ENCODE measurements around the gene GAD1. TPM values are rescaled to one million over a fixed set of nuclear protein-coding genes. Genes with fewer than 3 reads are reported as not detected.

The GAD1 gene
- polyA plus RNA-seq, 1 donor from 2014 or later = 56.3 TPM

- Histone ChIP-seq H3F3A (ENCODE audit: insufficient read depth, low read length, poor library complexity, severe bottlenecking) (no peaks in the 10 kb centered on the region), H3K4me2 (ENCODE audit: low read length) (no peak overlapping the region), H3K36me3 (ENCODE audit: insufficient read depth, low read length) (no peaks in the 10 kb centered on the region), H3K9ac (ENCODE audit: low read length) (no peak overlapping the region), H3K79me2 (replicated peaks; ENCODE audit: insufficient read depth, low read length) (no peaks in the 10 kb centered on the region), H4K20me1 (ENCODE audit: insufficient read depth) (no peaks in the 10 kb centered on the region), H2AFZ (ENCODE audit: low read depth, low read length) (no peak overlapping the region), H3K27me3 (ENCODE audit: insufficient read depth, low read depth, low read length) (no peaks in the 10 kb centered on the region), H3K9me3 (ENCODE audit: low read length) (no peaks in the 10 kb centered on the region), H3K4me3 (ENCODE audit: low read length) (no peak overlapping the region), H3K9me2 (ENCODE audit: insufficient read depth, low read length) (no peaks in the 10 kb centered on the region), H3K27ac (ENCODE audit: low read length) (no peak overlapping the region)
- TF ChIP-seq POLR2AphosphoS5 (IDR thresholded peaks at IDR 0.05) = no peak
- TF ChIP-seq SMC3 (conservative IDR thresholded peaks at IDR 0.05; ENCODE audit: poor library complexity) = no peak
- no peak for TF ChIP-seq REST (IDR thresholded peaks at IDR 0.05; ENCODE audit: borderline replicate concordance)
- no peak for TF ChIP-seq TAF1 (IDR thresholded peaks at IDR 0.05; ENCODE audit: low read depth)
- TF ChIP-seq MXI1 (conservative IDR thresholded peaks at IDR 0.05; ENCODE audit: poor library complexity, severe bottlenecking) = no peak
- no peak for TF ChIP-seq EZH2 (IDR thresholded peaks at IDR 0.05; ENCODE audit: borderline replicate concordance, insufficient read depth, low read length, poor library complexity, severe bottlenecking)
- TF ChIP-seq CTCF (IDR thresholded peaks at IDR 0.05; ENCODE audit: poor library complexity, severe bottlenecking) = no peak
- no peak for TF ChIP-seq RAD21 (conservative IDR thresholded peaks at IDR 0.05)
- no peak for TF ChIP-seq EP300 (conservative IDR thresholded peaks at IDR 0.05; ENCODE audit: poor library complexity, severe bottlenecking)
Observed at GRCh38 chr2:170846314-170846713, 29.6 kb downstream of the GAD1 start.

GRCh38 chr2:170847716-170848115 is 31.0 kb downstream of the GAD1 start:
- Histone ChIP-seq H3K9me3 (ENCODE audit: low read length) (no peaks in the 10 kb centered on the region), H3K9ac (ENCODE audit: low read length) (no peak overlapping the region), H2AFZ (ENCODE audit: low read depth, low read length) (no peak overlapping the region), H3K27ac (ENCODE audit: low read length) (no peak overlapping the region), H3K4me2 (ENCODE audit: low read length) (no peak overlapping the region), H3K4me3 (ENCODE audit: low read length) (no peak overlapping the region), H3K36me3 (ENCODE audit: insufficient read depth, low read length) (no peaks in the 10 kb centered on the region), H3F3A (ENCODE audit: insufficient read depth, low read length, poor library complexity, severe bottlenecking) (no peaks in the 10 kb centered on the region), H3K79me2 (replicated peaks; ENCODE audit: insufficient read depth, low read length) (no peaks in the 10 kb centered on the region), H3K27me3 (ENCODE audit: insufficient read depth, low read depth, low read length) (no peaks in the 10 kb centered on the region), H3K9me2 (ENCODE audit: insufficient read depth, low read length) (no peaks in the 10 kb centered on the region), H4K20me1 (ENCODE audit: insufficient read depth) (no peaks in the 10 kb centered on the region)
- no peak for TF ChIP-seq TAF1 (IDR thresholded peaks at IDR 0.05; ENCODE audit: low read depth)

GRCh38 chr2:170848587-170848986 is 31.9 kb downstream of the GAD1 start:
- H3K79me2 ChIP-seq (replicated peaks; ENCODE audit: insufficient read depth, low read length) = no peaks in the 10 kb centered on the region
- no peaks in the 10 kb centered on the region for H3K9me3 ChIP-seq (ENCODE audit: low read length)
- TF ChIP-seq EZH2 (IDR thresholded peaks at IDR 0.05; ENCODE audit: borderline replicate concordance, insufficient read depth, low read length, poor library complexity, severe bottlenecking) (no peak), CTCF (IDR thresholded peaks at IDR 0.05; ENCODE audit: poor library complexity, severe bottlenecking) (no peak), EP300 (conservative IDR thresholded peaks at IDR 0.05; ENCODE audit: poor library complexity, severe bottlenecking) (no peak), MXI1 (conservative IDR thresholded peaks at IDR 0.05; ENCODE audit: poor library complexity, severe bottlenecking) (no peak), POLR2AphosphoS5 (IDR thresholded peaks at IDR 0.05) (no peak), RAD21 (conservative IDR thresholded peaks at IDR 0.05) (no peak), SMC3 (conservative IDR thresholded peaks at IDR 0.05; ENCODE audit: poor library complexity) (no peak), REST (IDR thresholded peaks at IDR 0.05; ENCODE audit: borderline replicate concordance) (no peak), TAF1 (IDR thresholded peaks at IDR 0.05; ENCODE audit: low read depth) (no peak)
- H3K9ac ChIP-seq (ENCODE audit: low read length) = no peak overlapping the region
- no peak overlapping the region for H2AFZ ChIP-seq (ENCODE audit: low read depth, low read length)
- H3K9me2 ChIP-seq (ENCODE audit: insufficient read depth, low read length) = no peaks in the 10 kb centered on the region
- no peaks in the 10 kb centered on the region for H4K20me1 ChIP-seq (ENCODE audit: insufficient read depth)
- H3K27ac ChIP-seq (ENCODE audit: low read length) = no peak overlapping the region
- H3K4me3 ChIP-seq (ENCODE audit: low read length) = no peak overlapping the region
- H3K36me3 ChIP-seq (ENCODE audit: insufficient read depth, low read length) = no peaks in the 10 kb centered on the region
- H3F3A ChIP-seq (ENCODE audit: insufficient read depth, low read length, poor library complexity, severe bottlenecking) = no peaks in the 10 kb centered on the region
- no peaks in the 10 kb centered on the region for H3K27me3 ChIP-seq (ENCODE audit: insufficient read depth, low read depth, low read length)
- no peak overlapping the region for H3K4me2 ChIP-seq (ENCODE audit: low read length)
